CD14-positive monocyte (primary cell): Measurements from ENCODE around the gene NBDY. TPM values are rescaled to one million over a fixed set of nuclear protein-coding genes. Genes with fewer than 3 reads are reported as not detected.
A peak's percentile ranks its signal among the peaks of the same experiment; 100 is the strongest.

Experiments
- DNase-seq, 3 donors: peaks; one replicate each; pipeline ENCODE4 v3.0.0-alpha.2; 2011 to 2022
- H2AFZ ChIP-seq: 2 replicates; pipeline ENCODE4 v1.6.0; 2012; ENCODE audit warnings: mild to moderate bottlenecking, low read depth, low read length, inconsistent platforms; ENCODE audit not compliant: insufficient read depth, poor library complexity, severe bottlenecking
- H3K27ac ChIP-seq, 2 donors: 1 replicate in 1 of 2; 2 replicates in 1 of 2; pipeline ENCODE4 v1.5.1; 2012 to 2013; ENCODE audit warnings: low read length in 2 of 2, control low read depth in 1 of 2, inconsistent platforms in 1 of 2, low read depth in 1 of 2, mild to moderate bottlenecking in 1 of 2
- H3K27me3 ChIP-seq, 2 donors: one replicate each; pipeline versions ENCODE4 v1.6.0 to v1.6.1; 2011 to 2013; ENCODE audit warnings: low read length in 2 of 2; ENCODE audit not compliant: control insufficient read depth in 2 of 2, insufficient read depth in 2 of 2
- H3K36me3 ChIP-seq, 2 donors: replicated peaks in 1 of 2; 1 replicate in 1 of 2; 2 replicates in 1 of 2; pipeline versions ENCODE4 v1.5.1 to v1.6.1; 2012 to 2013; ENCODE audit warnings: low read length in 2 of 2, control low read depth in 1 of 2, inconsistent platforms in 1 of 2, mild to moderate bottlenecking in 1 of 2; ENCODE audit not compliant: insufficient read depth in 2 of 2, control insufficient read depth in 1 of 2
- H3K4me1 ChIP-seq, 2 donors: 1 replicate in 1 of 2; 2 replicates in 1 of 2; pipeline versions ENCODE4 v1.5.1 to v1.6.1; 2012 to 2013; ENCODE audit warnings: low read length in 2 of 2, control low read depth in 1 of 2, inconsistent platforms in 1 of 2, mild to moderate bottlenecking in 1 of 2, moderate library complexity in 1 of 2; ENCODE audit not compliant: insufficient read depth in 2 of 2, control insufficient read depth in 1 of 2
- H3K4me2 ChIP-seq: replicated peaks from 2 replicates; pipeline ENCODE3; 2012; ENCODE audit warnings: low read length, moderate library complexity, mild to moderate bottlenecking; ENCODE audit not compliant: poor library complexity, severe bottlenecking; ENCODE audit errors: extremely low read depth
- H3K4me3 ChIP-seq, 3 experiments: fragments of 200-600 bp in 1 of 3; sonication (generic) in 1 of 3; replicated peaks in 1 of 3; 1 replicate in 2 of 3; 2 replicates in 1 of 3; pipeline ENCODE4 v1.5.1; 2011 to 2013; ENCODE audit warnings: low read length in 3 of 3, mild to moderate bottlenecking in 3 of 3, control low read depth in 2 of 3, low read depth in 2 of 3, inconsistent platforms in 1 of 3, moderate library complexity in 1 of 3
- H3K79me2 ChIP-seq: 2 replicates; pipeline ENCODE4 v1.6.0; 2012; ENCODE audit warnings: mild to moderate bottlenecking, control low read depth, inconsistent platforms, low read length, moderate library complexity; ENCODE audit not compliant: insufficient read depth
- H3K9ac ChIP-seq: 2 replicates; pipeline ENCODE4 v1.6.0; 2017; ENCODE audit warnings: low read length, mild to moderate bottlenecking; ENCODE audit not compliant: insufficient read depth, poor library complexity, severe bottlenecking
- H3K9me3 ChIP-seq, 2 donors: replicated peaks in 1 of 2; 1 replicate in 1 of 2; 2 replicates in 1 of 2; pipeline versions ENCODE4 v1.5.1 to v1.6.1; 2012 to 2013; ENCODE audit warnings: low read length in 2 of 2, control low read depth in 1 of 2; ENCODE audit not compliant: control insufficient read depth in 1 of 2, insufficient read depth in 1 of 2
- H4K20me1 ChIP-seq: 2 replicates; pipeline ENCODE4 v1.6.0; 2012; ENCODE audit warnings: mild to moderate bottlenecking, low read length, control low read depth, moderate library complexity; ENCODE audit not compliant: insufficient read depth
- H3K27ac Mint-ChIP-seq, 7 donors: one replicate each; pipeline ENCODE4 v1.8.0; 2020; ENCODE audit warnings: mild to moderate bottlenecking in 7 of 7, mixed read lengths in 7 of 7, moderate library complexity in 6 of 7, inconsistent platforms in 2 of 7
- H3K27me3 Mint-ChIP-seq, 3 donors: one replicate each; pipeline ENCODE4 v1.8.0; 2021 to 2022; ENCODE audit warnings: low read depth in 3 of 3, mild to moderate bottlenecking in 3 of 3, mixed read lengths in 3 of 3, moderate library complexity in 3 of 3, inconsistent platforms in 1 of 3
- H3K36me3 Mint-ChIP-seq, 2 donors: one replicate each; pipeline ENCODE4 v1.8.0; 2020; ENCODE audit warnings: mixed read lengths in 2 of 2, inconsistent platforms in 1 of 2, mild to moderate bottlenecking in 1 of 2
- H3K4me1 Mint-ChIP-seq: one replicate; pipeline ENCODE4 v1.8.0; 2020; ENCODE audit warnings: mild to moderate bottlenecking, mixed read lengths
- H3K4me3 Mint-ChIP-seq, 2 donors: one replicate each; pipeline ENCODE4 v1.8.0; 2020; ENCODE audit warnings: mild to moderate bottlenecking in 2 of 2, mixed read lengths in 2 of 2, moderate library complexity in 1 of 2
- H3K9me3 Mint-ChIP-seq, 7 donors: one replicate each; pipeline ENCODE4 v1.8.0; 2020 to 2022; ENCODE audit warnings: mixed read lengths in 7 of 7, mild to moderate bottlenecking in 6 of 7, moderate library complexity in 6 of 7, inconsistent platforms in 2 of 7
- WGBS: methylation state at CpG from one replicate; pipeline ENCODE4 v1.1.5; 2013; ENCODE audit warnings: missing lambda C conversion rate; ENCODE audit not compliant: insufficient coverage; 5-methylcytosine and 5-hydroxymethylcytosine counted together
- intact Hi-C, 2 donors: fragments of 100-400 bp; cut with micrococcal nuclease; formaldehyde crosslinking; loops; one replicate each; pipeline versions ENCODE4 v1.15.0 to v1.15.1; 2023
- polyA plus RNA-seq, 3 donors: library from polyadenylated mRNA; depleted of rRNA in 1 of 3; unstranded in 2 of 3; stranded (reverse) in 1 of 3; fragments of 300-500 nt in 2 of 3; fragments of >200 nt in 1 of 3; fragmentation: Illumina TruSeq in 2 of 3; gene quantifications; 1 replicate in 2 of 3; 2 replicates in 1 of 3; pipeline ENCODE4 v1.2.3, GENCODE V29; 2012 to 2021
- TF ChIP-seq, protein P1 (sequence below): fragments of 200-600 bp; IDR thresholded peaks from one replicate; pipeline ENCODE4 v1.8.0; 2022; ENCODE audit warnings: antibody characterized with exemption, mild to moderate bottlenecking

NBDY gene
- polyA plus RNA-seq, 3 donors, result 14.4 to 24.9 (median 22.1) TPM

DNA sequence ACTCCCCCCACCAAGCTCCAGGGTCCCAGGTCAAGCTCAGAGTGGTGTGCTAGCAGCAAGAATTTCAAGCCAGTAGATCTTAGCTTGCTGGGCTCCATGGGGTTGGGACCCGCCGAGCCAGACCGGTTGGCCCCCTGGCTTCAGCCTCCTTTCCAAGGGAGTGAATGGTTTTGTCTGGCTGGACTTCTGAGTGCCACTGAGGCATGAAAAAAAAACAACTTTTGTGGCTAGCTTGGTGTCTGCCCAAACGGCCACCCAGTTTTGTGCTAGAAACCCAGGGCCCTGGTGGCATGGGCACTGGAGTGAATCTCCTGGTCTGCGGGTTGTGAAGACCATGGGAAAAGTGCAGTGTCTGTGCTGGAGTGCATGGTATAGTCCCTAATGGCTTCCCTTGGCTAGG is 82.6 kb downstream of the NBDY start:
- H3K9me3 Mint-ChIP-seq, result no peaks in the 10 kb centered on the region
- TF ChIP-seq, protein P1, sequence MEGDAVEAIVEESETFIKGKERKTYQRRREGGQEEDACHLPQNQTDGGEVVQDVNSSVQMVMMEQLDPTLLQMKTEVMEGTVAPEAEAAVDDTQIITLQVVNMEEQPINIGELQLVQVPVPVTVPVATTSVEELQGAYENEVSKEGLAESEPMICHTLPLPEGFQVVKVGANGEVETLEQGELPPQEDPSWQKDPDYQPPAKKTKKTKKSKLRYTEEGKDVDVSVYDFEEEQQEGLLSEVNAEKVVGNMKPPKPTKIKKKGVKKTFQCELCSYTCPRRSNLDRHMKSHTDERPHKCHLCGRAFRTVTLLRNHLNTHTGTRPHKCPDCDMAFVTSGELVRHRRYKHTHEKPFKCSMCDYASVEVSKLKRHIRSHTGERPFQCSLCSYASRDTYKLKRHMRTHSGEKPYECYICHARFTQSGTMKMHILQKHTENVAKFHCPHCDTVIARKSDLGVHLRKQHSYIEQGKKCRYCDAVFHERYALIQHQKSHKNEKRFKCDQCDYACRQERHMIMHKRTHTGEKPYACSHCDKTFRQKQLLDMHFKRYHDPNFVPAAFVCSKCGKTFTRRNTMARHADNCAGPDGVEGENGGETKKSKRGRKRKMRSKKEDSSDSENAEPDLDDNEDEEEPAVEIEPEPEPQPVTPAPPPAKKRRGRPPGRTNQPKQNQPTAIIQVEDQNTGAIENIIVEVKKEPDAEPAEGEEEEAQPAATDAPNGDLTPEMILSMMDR, result no peak
- WGBS, result 100% methylated on average over 2 of the region's 5 CpGs
- no peak overlapping the region for H3K4me3 Mint-ChIP-seq
- H3K27ac Mint-ChIP-seq, result peak overlapping the region in 2 of 7 donors; percentile 21 to 96
- H3K27me3 ChIP-seq, result no peaks in the 10 kb centered on the region
- peaks cover 0 to 15% (median 3%) of the 10 kb centered on the region in 3 donors for H3K27me3 Mint-ChIP-seq
- no peak overlapping the region for H3K4me2 ChIP-seq
- H3K9me3 ChIP-seq, result no peaks in the 10 kb centered on the region
- H3K4me1 Mint-ChIP-seq, result peaks cover 40% of the 10 kb centered on the region
- H3K9ac ChIP-seq, result no peak overlapping the region
- H2AFZ ChIP-seq, result no peak overlapping the region
- intact Hi-C loops, result no loop called here
- no peaks in the 10 kb centered on the region for H3K36me3 ChIP-seq
- peak overlapping the region in 1 of 2 donors; percentile 90 for H3K27ac ChIP-seq
- no peak overlapping the region for H3K4me3 ChIP-seq
- no peaks in the 10 kb centered on the region for H3K36me3 Mint-ChIP-seq
- H3K79me2 ChIP-seq, result no peaks in the 10 kb centered on the region
- no peak for DNase-seq
- H3K4me1 ChIP-seq, result peaks cover 16 to 20% of the 10 kb centered on the region in 2 donors
- no peaks in the 10 kb centered on the region for H4K20me1 ChIP-seq

DNA sequence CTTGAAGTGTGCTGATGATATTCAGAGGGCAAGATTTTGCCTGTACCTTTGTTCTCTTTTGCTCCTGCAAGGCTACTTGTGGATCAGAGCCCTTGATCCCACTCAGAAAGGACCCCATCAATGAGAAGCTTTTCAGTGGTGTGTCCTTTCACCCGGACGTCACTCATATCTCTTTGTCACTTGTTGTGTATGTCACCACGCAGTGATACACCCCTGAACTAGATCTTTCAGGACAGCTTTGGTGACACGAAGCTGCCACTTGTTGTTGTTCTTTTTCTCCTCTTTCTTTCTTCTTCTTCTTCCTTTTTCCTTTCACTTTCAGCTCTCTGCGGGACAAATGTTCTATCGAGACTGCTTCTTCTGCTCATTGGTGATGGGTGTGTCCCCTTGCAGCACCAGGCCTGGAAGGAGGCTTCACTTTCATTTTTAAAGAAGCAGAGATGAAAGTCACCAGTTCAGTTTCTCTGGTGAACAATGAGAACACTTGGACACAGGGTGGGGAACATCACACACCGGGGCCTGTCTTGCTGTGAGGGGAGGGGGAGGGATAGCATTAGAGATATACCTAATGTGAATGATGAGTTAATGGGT is 83.6 kb downstream of the NBDY start:
- Histone ChIP-seq H3K36me3 (no peaks in the 10 kb centered on the region), H3K9ac (peak overlapping the region; percentile 42), H3K27me3 (no peaks in the 10 kb centered on the region), H3K4me1 (peaks cover 16 to 20% of the 10 kb centered on the region in 2 donors), H2AFZ (peak overlapping the region; percentile 70), H3K9me3 (no peaks in the 10 kb centered on the region), H3K4me2 (peak overlapping the region; percentile 67), H3K27ac (peak overlapping the region; percentile 90 to 92), H3K79me2 (no peaks in the 10 kb centered on the region), H4K20me1 (no peaks in the 10 kb centered on the region), H3K4me3 (peak overlapping the region; percentile 24 to 73 (median 43))
- WGBS, result 15% methylated on average over 4 of the region's 7 CpGs
- Mint-ChIP-seq H3K36me3 (no peaks in the 10 kb centered on the region), H3K9me3 (no peaks in the 10 kb centered on the region), H3K4me1 (peaks cover 40% of the 10 kb centered on the region), H3K4me3 (peak overlapping the region; percentile 81 to 89), H3K27ac (peak overlapping the region; percentile 91 to 100 (median 96)), H3K27me3 (peaks cover 0 to 13% (median 3%) of the 10 kb centered on the region in 3 donors)
- TF ChIP-seq, protein P1, result no peak
- DNase-seq, result peak in 2 of 3 donors; percentile 22 to 43
- intact Hi-C loops, result no loop called here
